Thyroid gland (tissue), 4 donors: ENCODE data around the gene ATP8B1. TPM values are rescaled to one million over a fixed set of nuclear protein-coding genes. Genes with fewer than 3 reads are reported as not detected.

ENCODE experiments used
- DNase-seq, 2 donors: peaks; one replicate each; pipeline ENCODE4 v3.0.0-alpha.2; 2019
- H3K27ac ChIP-seq, 3 donors: fragments of 200-600 bp; sonication (generic); 1 replicate in 2 of 3; 2 replicates in 1 of 3; pipeline ENCODE4 v1.5.1; 2016 to 2019; ENCODE audit warnings: mild to moderate bottlenecking in 1 of 3, moderate library complexity in 1 of 3
- H3K27me3 ChIP-seq: fragments of 200-600 bp; sonication (generic); one replicate; pipeline ENCODE4 v1.5.1; 2019
- H3K36me3 ChIP-seq, 2 donors: fragments of 200-600 bp; sonication (generic); one replicate each; pipeline ENCODE4 v1.5.1; 2016 to 2019
- H3K4me1 ChIP-seq, 2 donors: fragments of 200-600 bp; sonication (generic); one replicate each; pipeline ENCODE4 v1.5.1; 2017 to 2019
- H3K4me3 ChIP-seq, 3 donors: fragments of 200-600 bp; sonication (generic); replicated peaks in 1 of 3; 1 replicate in 2 of 3; 2 replicates in 1 of 3; pipeline ENCODE4 v1.5.1; 2016; ENCODE audit warnings: mild to moderate bottlenecking in 1 of 3
- H3K9me3 ChIP-seq: fragments of 200-600 bp; sonication (generic); one replicate; pipeline ENCODE4 v1.5.1; 2017
- CTCF ChIP-seq, 6 experiments: fragments of 200-600 bp in 3 of 6; fragments of 450-650 bp in 3 of 6; sonication (generic) in 3 of 6; IDR thresholded peaks; one replicate each; pipeline ENCODE4 v1.5.1; 2016 to 2019; ENCODE audit warnings: antibody characterized with exemption in 6 of 6, mild to moderate bottlenecking in 2 of 6, inconsistent platforms in 1 of 6, moderate library complexity in 1 of 6
- POLR2A ChIP-seq, 2 donors: fragments of 450-650 bp; IDR thresholded peaks; one replicate each; pipeline ENCODE4 v1.6.1; 2017; ENCODE audit warnings: antibody characterized with exemption in 2 of 2, mild to moderate bottlenecking in 2 of 2, moderate library complexity in 1 of 2
- WGBS, 2 donors: methylation state at CpG; one replicate each; pipeline ENCODE4 v1.1.5; 2017; 5-methylcytosine and 5-hydroxymethylcytosine counted together
- intact Hi-C: fragments of 100-400 bp; cut with DNase I; formaldehyde crosslinking; loops from one replicate; pipeline ENCODE4 v1.15.1; 2023
- total RNA-seq, 4 donors: library from RNA; depleted of rRNA; stranded (reverse); fragments of >200 nt; gene quantifications; one replicate each; pipeline ENCODE4 v1.2.3, GENCODE V29; 2016

Gene ATP8B1
- total RNA-seq, 4 donors from 2014 or later, result 45.8 to 71.8 (median 58.2) TPM

GRCh38 chr18:57784034-57784800, 18.9 kb downstream of the ATP8B1 start:
- H3K4me1 ChIP-seq, result peaks cover 37 to 68% of the 10 kb centered on the region in 2 donors

GRCh38 chr18:57782049-57782448, 21.1 kb downstream of the ATP8B1 start:
- Histone ChIP-seq H3K4me1 (peaks cover 43 to 68% of the 10 kb centered on the region in 2 donors), H3K9me3 (no peaks in the 10 kb centered on the region), H3K27ac (peak overlapping the region in 2 of 3 donors; percentile 66 to 80), H3K4me3 (no peak overlapping the region), H3K36me3 (no peaks in the 10 kb centered on the region), H3K27me3 (no peaks in the 10 kb centered on the region)
- WGBS, 2 donors, result 97% methylated on average over 5 of the region's 5 CpGs
- intact Hi-C loops, result no loop called here
- no peak for DNase-seq
- TF ChIP-seq POLR2A (IDR thresholded peaks at IDR 0.05) (no peak), CTCF (IDR thresholded peaks at IDR 0.05) (no peak)

More at GRCh38 chr18:57784034-57784800, 18.9 kb downstream of the ATP8B1 start:
- Histone ChIP-seq H3K27me3 (no peaks in the 10 kb centered on the region), H3K9me3 (no peaks in the 10 kb centered on the region), H3K27ac (peak overlapping the region; percentile 72 to 82 (median 74)), H3K36me3 (no peaks in the 10 kb centered on the region), H3K4me3 (no peak overlapping the region)
- 47 to 52% methylated on average over 16 of the region's 16 CpGs for WGBS, 2 donors
- peak; percentile 68 to 79 for DNase-seq
- TF ChIP-seq CTCF (IDR thresholded peaks at IDR 0.05), result no peak
- TF ChIP-seq POLR2A (IDR thresholded peaks at IDR 0.05), result no peak
- intact Hi-C loops, result no loop called here

GRCh38 chr18:57780706-57781347, 22.3 kb downstream of the ATP8B1 start:
- TF ChIP-seq CTCF (IDR thresholded peaks at IDR 0.05) (no peak), POLR2A (IDR thresholded peaks at IDR 0.05) (peak in 1 of 2 donors; percentile 20)
- H3K36me3 ChIP-seq, result no peaks in the 10 kb centered on the region
- no peak for DNase-seq
- WGBS, 2 donors, result 24 to 30% methylated on average over 6 of the region's 6 CpGs
- H3K4me3 ChIP-seq, result no peak overlapping the region
- no peaks in the 10 kb centered on the region for H3K27me3 ChIP-seq
- peak overlapping the region; percentile 66 to 80 (median 79) for H3K27ac ChIP-seq
- H3K9me3 ChIP-seq, result no peaks in the 10 kb centered on the region
- peaks cover 50 to 74% of the 10 kb centered on the region in 2 donors for H3K4me1 ChIP-seq
- intact Hi-C loops, result no loop called here

GRCh38 chr18:57780318-57780705, 22.8 kb downstream of the ATP8B1 start:
- H3K27me3 ChIP-seq, result no peaks in the 10 kb centered on the region
- intact Hi-C loops, result no loop called here
- peak overlapping the region; percentile 66 to 80 (median 79) for H3K27ac ChIP-seq
- H3K36me3 ChIP-seq, result no peaks in the 10 kb centered on the region
- no peaks in the 10 kb centered on the region for H3K9me3 ChIP-seq
- no peak for DNase-seq
- WGBS, 2 donors, result 11% methylated on average over 2 of the region's 2 CpGs
- H3K4me3 ChIP-seq, result no peak overlapping the region
- TF ChIP-seq POLR2A (IDR thresholded peaks at IDR 0.05), result no peak
- TF ChIP-seq CTCF (IDR thresholded peaks at IDR 0.05), result no peak
- peaks cover 55 to 77% of the 10 kb centered on the region in 2 donors for H3K4me1 ChIP-seq

GRCh38 chr18:57776767-57777166, 26.3 kb downstream of the ATP8B1 start:
- no peak for DNase-seq
- intact Hi-C loops, result no loop called here
- H3K27ac ChIP-seq, result peak overlapping the region; percentile 43 to 72 (median 47)
- H3K9me3 ChIP-seq, result no peaks in the 10 kb centered on the region
- H3K27me3 ChIP-seq, result no peaks in the 10 kb centered on the region
- 56 to 71% methylated on average over 4 of the region's 4 CpGs for WGBS, 2 donors
- H3K4me1 ChIP-seq, result peaks cover 49 to 68% of the 10 kb centered on the region in 2 donors
- TF ChIP-seq POLR2A (IDR thresholded peaks at IDR 0.05) (no peak), CTCF (IDR thresholded peaks at IDR 0.05) (no peak)
- no peak overlapping the region for H3K4me3 ChIP-seq
- no peaks in the 10 kb centered on the region for H3K36me3 ChIP-seq
